Upper lobe of right lung (tissue), 1 donor: ENCODE measurements around the gene CDC34. TPM values are rescaled to one million over a fixed set of nuclear protein-coding genes. Genes with fewer than 3 reads are reported as not detected.

Source experiments
- ATAC-seq: fragments of 200-7000 bp; cut with Tn5 transposase; one replicate; pipeline ENCODE4 v1.9.1; 2020; ENCODE audit warnings: mild to moderate bottlenecking, moderate library complexity
- DNase-seq: peaks from one replicate; pipeline ENCODE4 v3.0.0-alpha.2; 2020
- H3K27ac ChIP-seq: fragments of 200-600 bp; one replicate; pipeline ENCODE4 v1.8.0; 2022
- H3K27me3 ChIP-seq: fragments of 200-600 bp; one replicate; pipeline ENCODE4 v1.8.0; 2022; ENCODE audit warnings: mild to moderate bottlenecking
- H3K36me3 ChIP-seq: fragments of 200-600 bp; one replicate; pipeline ENCODE4 v1.8.0; 2022
- H3K4me1 ChIP-seq: fragments of 200-600 bp; one replicate; pipeline ENCODE4 v1.8.0; 2022
- H3K4me3 ChIP-seq: fragments of 200-600 bp; one replicate; pipeline ENCODE4 v1.8.0; 2022; ENCODE audit warnings: mild to moderate bottlenecking
- H3K9me3 ChIP-seq: fragments of 200-600 bp; one replicate; pipeline ENCODE4 v1.8.0; 2022
- intact Hi-C: fragments of 100-400 bp; cut with DNase I; formaldehyde crosslinking; loops from one replicate; pipeline ENCODE4 v1.11.0; 2022
- total RNA-seq: library from RNA; stranded (reverse); fragmentation: NEBNext Ultra II Directional; extraction: Animal tissue kit (Norgen Biotek cat#: 25700); gene quantifications from one replicate; pipeline ENCODE4 v1.2.1, GENCODE V29; 2021
- TF ChIP-seq, protein P1 (sequence below): fragments of 200-600 bp; IDR thresholded peaks from one replicate; pipeline ENCODE4 v1.8.0; 2022; ENCODE audit warnings: antibody characterized with exemption
- donor health status: DM: no; HTN: yes; CAD: no; lungs with severe emphysema.

Gene CDC34
- total RNA-seq, 1 donor from 2014 or later, result 40.9 TPM

DNA sequence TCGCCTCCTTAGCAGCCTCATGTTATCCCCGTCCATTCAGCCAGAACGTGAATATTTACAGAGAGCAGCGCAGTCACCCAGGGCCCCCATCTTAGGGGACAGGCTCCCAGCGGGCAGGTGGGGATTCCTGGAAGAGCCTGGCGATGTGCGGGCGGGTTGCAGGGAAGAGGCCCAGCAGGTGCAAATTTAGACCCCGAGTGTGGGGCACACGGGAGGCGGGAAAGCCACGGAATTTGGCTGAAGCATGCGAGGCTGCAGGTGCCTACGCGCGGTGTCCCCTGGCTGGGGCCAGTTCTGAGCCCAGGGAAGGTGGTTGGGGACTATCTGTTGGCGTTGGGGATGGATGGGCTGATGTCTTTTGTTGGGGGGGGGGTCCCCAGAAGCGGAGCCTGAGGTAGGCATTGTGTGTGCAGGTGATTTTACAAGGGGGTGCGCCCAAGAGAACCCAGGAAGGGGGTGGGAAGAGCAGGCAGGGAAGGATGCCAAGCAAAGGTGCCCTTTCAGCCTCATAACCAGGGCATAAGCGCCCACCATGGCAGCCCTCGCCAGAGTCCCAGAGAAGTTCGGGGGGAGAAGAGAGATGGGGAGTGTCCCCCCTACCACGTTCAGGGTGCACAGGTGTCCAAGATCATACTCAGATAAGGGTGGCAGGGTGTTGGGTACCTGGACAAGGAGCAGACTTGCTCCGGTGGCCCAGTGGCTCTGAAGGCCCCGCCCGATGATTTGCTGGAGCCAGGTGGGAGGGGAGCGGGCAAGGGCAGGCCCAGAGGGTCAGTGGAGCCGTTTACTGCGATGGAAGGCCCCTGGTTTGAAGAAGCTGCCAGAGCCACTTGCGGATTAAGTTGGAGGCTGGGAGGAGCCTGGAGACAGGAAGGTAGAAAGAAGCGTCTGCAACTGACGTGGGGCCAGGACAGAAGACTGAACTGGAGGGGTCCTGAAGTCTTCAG, 23.1 kb upstream of the CDC34 start:
- H3K4me3 ChIP-seq, result peak overlapping the region; percentile 87
- intact Hi-C loops, result no loop called here
- peaks cover 38% of the 10 kb centered on the region for H3K4me1 ChIP-seq
- H3K27ac ChIP-seq, result peak overlapping the region; percentile 96
- no peak for DNase-seq
- H3K36me3 ChIP-seq, result peaks cover 6% of the 10 kb centered on the region
- ATAC-seq, result no peak
- TF ChIP-seq, protein P1, sequence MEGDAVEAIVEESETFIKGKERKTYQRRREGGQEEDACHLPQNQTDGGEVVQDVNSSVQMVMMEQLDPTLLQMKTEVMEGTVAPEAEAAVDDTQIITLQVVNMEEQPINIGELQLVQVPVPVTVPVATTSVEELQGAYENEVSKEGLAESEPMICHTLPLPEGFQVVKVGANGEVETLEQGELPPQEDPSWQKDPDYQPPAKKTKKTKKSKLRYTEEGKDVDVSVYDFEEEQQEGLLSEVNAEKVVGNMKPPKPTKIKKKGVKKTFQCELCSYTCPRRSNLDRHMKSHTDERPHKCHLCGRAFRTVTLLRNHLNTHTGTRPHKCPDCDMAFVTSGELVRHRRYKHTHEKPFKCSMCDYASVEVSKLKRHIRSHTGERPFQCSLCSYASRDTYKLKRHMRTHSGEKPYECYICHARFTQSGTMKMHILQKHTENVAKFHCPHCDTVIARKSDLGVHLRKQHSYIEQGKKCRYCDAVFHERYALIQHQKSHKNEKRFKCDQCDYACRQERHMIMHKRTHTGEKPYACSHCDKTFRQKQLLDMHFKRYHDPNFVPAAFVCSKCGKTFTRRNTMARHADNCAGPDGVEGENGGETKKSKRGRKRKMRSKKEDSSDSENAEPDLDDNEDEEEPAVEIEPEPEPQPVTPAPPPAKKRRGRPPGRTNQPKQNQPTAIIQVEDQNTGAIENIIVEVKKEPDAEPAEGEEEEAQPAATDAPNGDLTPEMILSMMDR, result no peak
- H3K9me3 ChIP-seq, result no peaks in the 10 kb centered on the region
- no peaks in the 10 kb centered on the region for H3K27me3 ChIP-seq

DNA sequence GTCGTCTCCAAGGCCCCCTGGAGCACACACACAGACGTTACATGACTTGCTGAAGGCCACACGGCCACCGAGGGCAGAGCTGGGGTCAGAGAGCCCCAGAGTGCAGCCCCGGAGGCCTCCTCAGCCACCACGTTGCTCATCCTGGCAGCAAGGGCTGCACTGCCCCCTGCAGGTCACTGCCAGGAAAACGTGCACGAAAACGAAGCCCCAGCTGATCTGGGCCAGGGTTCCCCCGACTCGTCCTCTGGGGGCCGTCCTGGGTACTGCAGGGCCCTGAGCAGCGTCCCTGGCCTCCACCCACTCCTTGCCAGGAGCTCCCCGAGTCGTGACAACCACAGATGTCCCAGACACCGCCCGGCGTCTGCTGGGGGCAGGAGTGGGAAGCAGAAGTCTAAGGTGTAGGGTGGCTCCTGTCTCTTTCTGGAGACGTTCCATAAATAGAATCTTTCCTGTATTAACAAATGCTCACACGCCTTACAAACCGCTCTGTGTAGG, 20.9 kb upstream of the CDC34 start:
- peak overlapping the region; percentile 75 for H3K27ac ChIP-seq
- H3K4me1 ChIP-seq, result peaks cover 38% of the 10 kb centered on the region
- H3K4me3 ChIP-seq, result peak overlapping the region; percentile 32
- H3K36me3 ChIP-seq, result peaks cover 6% of the 10 kb centered on the region
- intact Hi-C loops, result no loop called here
- TF ChIP-seq, protein P1, result peak; percentile 97
- DNase-seq, result peak; percentile 91
- H3K9me3 ChIP-seq, result no peaks in the 10 kb centered on the region
- peak; percentile 48 for ATAC-seq
- no peaks in the 10 kb centered on the region for H3K27me3 ChIP-seq

DNA sequence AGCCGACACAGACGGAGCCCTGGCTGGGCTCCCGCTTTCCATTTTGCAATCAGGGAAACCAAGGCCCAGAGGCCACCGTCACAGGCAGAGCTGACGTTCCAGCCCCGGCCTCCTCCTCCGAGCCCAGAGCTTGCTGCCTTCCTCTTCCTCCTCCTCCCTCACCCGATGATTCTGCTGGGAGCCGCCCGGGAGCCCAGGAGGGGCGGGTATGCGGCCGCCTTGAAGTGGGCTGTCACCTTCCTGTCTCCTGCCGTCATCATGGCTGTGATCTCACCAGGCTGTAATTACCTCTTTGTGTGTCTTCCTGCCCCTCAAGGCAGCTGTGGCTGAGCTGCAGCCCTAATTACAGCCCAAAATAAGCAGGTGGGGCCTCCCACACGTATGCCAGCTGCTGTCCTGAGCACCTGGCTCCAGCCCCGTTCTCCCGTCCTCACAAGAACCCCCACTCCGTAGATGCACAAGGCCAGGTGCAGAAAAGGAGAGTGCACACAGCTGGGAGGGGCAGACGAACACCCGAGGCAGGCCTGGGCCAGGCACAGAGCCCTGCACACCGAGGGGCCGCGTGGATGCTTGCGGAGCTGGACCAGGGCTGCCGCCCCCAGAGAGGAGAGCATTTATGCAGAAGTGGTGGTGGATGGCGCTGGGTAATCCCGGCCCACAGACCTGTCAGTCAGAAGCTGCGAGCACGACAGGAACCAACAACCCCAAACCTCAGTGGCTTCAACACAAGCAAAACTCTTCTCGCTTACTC, 20.3 kb upstream of the CDC34 start:
- ATAC-seq, result no peak
- intact Hi-C loops, result no loop called here
- H3K4me3 ChIP-seq, result peak overlapping the region; percentile 32

DNA sequence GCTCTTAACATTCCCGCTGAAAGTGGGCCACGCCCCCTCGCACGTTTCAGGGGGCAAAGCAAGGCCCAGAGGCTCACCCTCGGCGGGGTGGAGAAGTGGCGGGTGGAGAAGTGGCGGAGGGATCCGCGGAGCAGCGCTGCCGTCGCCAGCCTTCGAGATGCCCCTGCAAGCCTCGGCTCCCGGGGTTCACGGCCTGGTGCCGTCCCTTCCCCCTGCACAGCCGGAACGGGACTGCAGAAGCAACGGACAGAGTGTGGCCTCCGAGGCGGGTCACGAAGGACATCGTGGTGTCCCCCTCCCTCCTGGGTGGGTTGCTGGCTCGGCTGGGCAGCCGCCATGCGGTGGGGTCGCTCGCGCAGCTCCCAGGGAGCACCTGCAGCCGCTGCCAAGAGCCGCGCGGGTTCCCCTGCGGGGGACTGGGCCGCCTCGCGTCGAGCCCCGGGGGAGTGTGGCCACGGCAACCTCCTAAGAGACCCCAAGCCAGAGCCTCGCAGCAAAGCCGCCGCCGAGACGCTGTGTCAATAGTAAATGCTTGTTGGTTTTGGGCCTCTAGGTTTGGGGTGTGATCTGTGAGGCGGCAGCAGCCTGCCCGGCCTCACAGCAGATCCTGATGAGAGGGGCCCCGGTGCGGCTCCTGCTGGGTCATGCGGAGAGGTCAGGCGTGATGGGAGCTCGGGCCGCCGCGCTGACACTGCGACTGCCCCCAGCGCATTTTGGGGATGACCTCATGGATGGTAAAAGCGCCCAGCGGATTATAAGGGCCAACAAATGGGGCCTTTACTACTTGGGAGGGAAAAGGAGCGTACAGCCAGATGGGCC, 18.8 kb upstream of the CDC34 start:
- H3K4me1 ChIP-seq, result peaks cover 32% of the 10 kb centered on the region
- intact Hi-C loops, result no loop called here
- peak; percentile 34 for ATAC-seq
- no peaks in the 10 kb centered on the region for H3K9me3 ChIP-seq
- no peaks in the 10 kb centered on the region for H3K27me3 ChIP-seq
- no peak overlapping the region for H3K27ac ChIP-seq
- TF ChIP-seq, protein P1, result no peak
- DNase-seq, result peak; percentile 86
- no peak overlapping the region for H3K4me3 ChIP-seq
- peaks cover 6% of the 10 kb centered on the region for H3K36me3 ChIP-seq

More for the DNA sequence above, 20.3 kb upstream of the CDC34 start:
- no peaks in the 10 kb centered on the region for H3K27me3 ChIP-seq
- H3K27ac ChIP-seq, result peak overlapping the region; percentile 75
- DNase-seq, result peak; percentile 72
- no peaks in the 10 kb centered on the region for H3K9me3 ChIP-seq
- H3K4me1 ChIP-seq, result peaks cover 36% of the 10 kb centered on the region
- H3K36me3 ChIP-seq, result peaks cover 6% of the 10 kb centered on the region
- TF ChIP-seq, protein P1, result no peak
